Medulla oblongata (tissue), 1 donor: ENCODE measurements around the gene TVP23C.
"Not testable (repeated sequence)": the region's sequence is repeated elsewhere in the genome, so short reads cannot be mapped to it uniquely, and the experiment has no call there.

Source experiments
- DNase-seq: peaks from one replicate; pipeline ENCODE4 v3.0.0-alpha.2; 2015; ENCODE audit errors: extremely low spot score

The TVP23C gene

GRCh38 chr17:15526292-15527218, 36.7 kb downstream of the TVP23C start:
- peak; percentile 85 for DNase-seq

GRCh38 chr17:15524990-15525985, 38.0 kb downstream of the TVP23C start:
- not testable (repeated sequence) for DNase-seq

GRCh38 chr17:15516150-15516549, 47.1 kb downstream of the TVP23C start:
- DNase-seq: peak; percentile 1

GRCh38 chr17:15514469-15514868, 48.8 kb downstream of the TVP23C start:
- no peak for DNase-seq

- DNase-seq: no peak
These were observed 49.3 kb downstream of the TVP23C start for GRCh38 chr17:15513856-15514459.

- peak; percentile 83 for DNase-seq
These were observed 50.1 kb downstream of the TVP23C start for GRCh38 chr17:15513058-15513791.

- DNase-seq: peak; percentile 52
These were observed 51.1 kb downstream of the TVP23C start for GRCh38 chr17:15512071-15512709.

GRCh38 chr17:15511142-15511541, 52.1 kb downstream of the TVP23C start:
- peak; percentile 68 for DNase-seq

GRCh38 chr17:15510361-15510760, 52.9 kb downstream of the TVP23C start:
- DNase-seq: no peak

GRCh38 chr17:15509095-15509494, 54.2 kb downstream of the TVP23C start:
- no peak for DNase-seq

GRCh38 chr17:15508466-15508865, 54.8 kb downstream of the TVP23C start:
- no peak for DNase-seq

GRCh38 chr17:15507896-15508295, 55.4 kb downstream of the TVP23C start:
- no peak for DNase-seq

- no peak for DNase-seq
These were observed 56.3 kb downstream of the TVP23C start for GRCh38 chr17:15507001-15507400.

GRCh38 chr17:15505708-15506107, 57.6 kb downstream of the TVP23C start:
- not testable (repeated sequence) for DNase-seq

- DNase-seq: no peak
These were observed 59.6 kb downstream of the TVP23C start for GRCh38 chr17:15503731-15504130.

GRCh38 chr17:15502369-15503112, 60.7 kb downstream of the TVP23C start:
- peak; percentile 94 for DNase-seq

- DNase-seq: no peak
These were observed 61.5 kb downstream of the TVP23C start for GRCh38 chr17:15501793-15502192.

- no peak for DNase-seq
These were observed 62.0 kb downstream of the TVP23C start for GRCh38 chr17:15501282-15501681.

- no peak for DNase-seq
These were observed 65.2 kb downstream of the TVP23C start for GRCh38 chr17:15498107-15498506.
